SU-DHL-6 (cell line): ENCODE results near the gene SAPCD2.

Source experiments
- EZH2phosphoT487 ChIP-seq: fragments of 200-600 bp; sonication (generic), shearing (Covaris generic); conservative IDR thresholded peaks from 2 replicates; pipeline ENCODE4 v1.6.1; 2018; ENCODE audit warnings: mild to moderate bottlenecking, antibody characterized with exemption, low read length, moderate library complexity, mixed read lengths
- TF ChIP-seq, protein P1 (sequence below): fragments of 200-600 bp; sonication (generic); IDR thresholded peaks from one replicate; pipeline ENCODE4 v1.5.1; 2017; ENCODE audit warnings: antibody characterized with exemption, mild to moderate bottlenecking, low read length, moderate library complexity; ENCODE audit not compliant: insufficient read depth, poor library complexity, severe bottlenecking

DNA sequence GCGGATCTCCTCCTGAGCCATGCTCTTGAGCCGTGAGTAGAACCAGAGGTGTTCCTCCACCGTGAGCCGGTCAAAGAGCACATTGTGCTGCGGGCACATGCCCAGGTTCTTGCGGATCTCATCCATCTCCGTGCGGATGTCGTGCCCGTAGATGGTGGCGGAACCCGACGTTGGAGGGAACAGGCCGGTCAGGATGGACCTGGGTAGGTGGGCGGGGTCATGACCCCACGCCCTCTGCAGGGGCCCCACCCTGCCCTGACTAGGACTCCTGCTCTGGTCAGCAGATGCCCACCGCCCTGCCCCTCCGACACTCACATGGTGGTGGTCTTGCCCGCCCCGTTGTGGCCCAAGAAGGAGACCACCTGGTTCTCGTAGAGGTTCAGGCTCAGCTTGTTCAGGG lies 54.4 kb downstream of the SAPCD2 start:
- TF ChIP-seq, protein P1, sequence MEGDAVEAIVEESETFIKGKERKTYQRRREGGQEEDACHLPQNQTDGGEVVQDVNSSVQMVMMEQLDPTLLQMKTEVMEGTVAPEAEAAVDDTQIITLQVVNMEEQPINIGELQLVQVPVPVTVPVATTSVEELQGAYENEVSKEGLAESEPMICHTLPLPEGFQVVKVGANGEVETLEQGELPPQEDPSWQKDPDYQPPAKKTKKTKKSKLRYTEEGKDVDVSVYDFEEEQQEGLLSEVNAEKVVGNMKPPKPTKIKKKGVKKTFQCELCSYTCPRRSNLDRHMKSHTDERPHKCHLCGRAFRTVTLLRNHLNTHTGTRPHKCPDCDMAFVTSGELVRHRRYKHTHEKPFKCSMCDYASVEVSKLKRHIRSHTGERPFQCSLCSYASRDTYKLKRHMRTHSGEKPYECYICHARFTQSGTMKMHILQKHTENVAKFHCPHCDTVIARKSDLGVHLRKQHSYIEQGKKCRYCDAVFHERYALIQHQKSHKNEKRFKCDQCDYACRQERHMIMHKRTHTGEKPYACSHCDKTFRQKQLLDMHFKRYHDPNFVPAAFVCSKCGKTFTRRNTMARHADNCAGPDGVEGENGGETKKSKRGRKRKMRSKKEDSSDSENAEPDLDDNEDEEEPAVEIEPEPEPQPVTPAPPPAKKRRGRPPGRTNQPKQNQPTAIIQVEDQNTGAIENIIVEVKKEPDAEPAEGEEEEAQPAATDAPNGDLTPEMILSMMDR = no peak
- TF ChIP-seq EZH2phosphoT487 = no peak
